Stimulated activated CD8-positive, alpha-beta memory T cell treated with anti-CD3 and anti-CD28 coated beads, Interleukin-4, amount 100 ng/mL, for 1 hour (primary cell): ENCODE results near the gene ACIN1.

ENCODE experiments used
- DNase-seq, 2 donors: peaks; one replicate each; pipeline ENCODE4 v3.0.0-alpha.2; 2020; ENCODE audit warnings: low read depth in 2 of 2, low spot score in 1 of 2

ACIN1 gene

DNA sequence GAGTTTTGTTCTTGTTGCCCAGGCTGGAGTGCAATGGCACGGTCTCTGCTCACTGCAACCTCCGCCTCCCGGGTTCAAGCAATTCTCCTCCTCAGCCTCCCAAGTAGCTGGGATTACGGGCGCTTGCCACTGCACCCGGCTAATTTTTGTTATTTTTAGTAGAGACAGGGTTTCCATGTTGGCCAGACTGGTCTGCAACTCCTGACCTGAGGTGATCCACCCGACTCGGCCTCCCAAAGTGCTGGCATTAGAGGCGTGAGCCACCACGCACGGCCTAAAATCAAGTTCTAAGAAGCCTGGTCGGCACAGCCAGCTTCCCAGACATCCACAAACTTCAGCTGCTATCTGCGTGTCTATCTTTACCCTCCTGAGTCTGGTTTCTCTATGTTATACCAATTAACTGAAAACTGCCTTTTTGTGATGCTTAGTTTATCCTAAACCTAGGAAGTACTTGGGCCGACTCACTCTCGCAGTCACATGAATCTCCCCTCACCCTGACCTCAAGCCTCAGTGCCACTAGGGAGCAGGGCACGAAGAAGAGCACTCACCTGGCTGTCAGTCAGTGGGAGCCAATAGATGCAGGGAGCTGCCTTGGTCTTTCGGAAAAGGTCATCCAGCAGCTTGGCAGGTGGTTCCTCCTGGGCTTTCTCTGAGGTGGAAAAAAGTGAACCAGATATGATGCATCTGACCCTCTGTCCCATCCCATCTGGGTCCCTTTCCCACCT lies 34.2 kb downstream of the ACIN1 start:
- DNase-seq: no peak

DNA sequence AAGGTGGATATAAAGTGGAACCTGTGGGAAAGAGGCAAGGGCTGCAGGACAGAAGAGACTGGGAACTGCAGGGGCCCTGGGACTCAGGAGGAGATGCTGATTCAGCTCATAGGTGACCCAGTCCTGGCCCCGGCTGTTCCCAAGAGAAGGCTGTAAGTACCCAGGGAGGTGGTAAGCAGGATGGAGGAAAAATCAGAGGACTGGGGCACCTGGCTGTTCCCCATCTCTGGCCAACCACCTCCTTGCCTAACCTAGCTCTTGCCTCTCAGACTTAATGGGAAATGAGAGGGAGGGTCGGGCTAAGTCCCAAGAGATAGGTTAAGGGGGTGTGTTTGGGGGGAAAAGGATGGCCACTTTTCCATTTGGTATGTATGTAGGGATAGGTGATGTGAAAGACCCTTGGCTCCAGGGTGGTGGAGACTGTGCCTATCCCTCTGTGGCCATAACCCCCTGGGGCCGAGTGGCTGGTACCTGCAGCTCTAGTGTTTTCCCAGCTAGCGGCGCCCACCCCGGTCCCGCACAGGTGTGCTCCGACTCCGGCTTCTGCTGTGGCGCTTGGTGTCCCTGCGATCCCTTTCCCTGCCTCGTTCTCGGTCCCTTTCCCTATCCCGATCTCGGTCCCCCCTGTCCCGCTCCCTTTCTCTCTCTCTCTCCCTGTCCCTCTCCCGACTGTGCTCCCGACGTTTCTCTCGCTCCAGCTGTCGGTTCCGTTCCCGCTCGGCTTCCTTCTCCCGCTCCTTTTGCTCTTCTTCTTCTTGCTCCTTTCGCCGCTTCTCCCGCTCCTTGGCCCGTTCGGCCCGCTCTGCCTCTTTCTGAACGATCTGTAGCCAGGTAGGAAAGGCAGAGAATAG lies 36.1 kb downstream of the ACIN1 start:
- DNase-seq: no peak

DNA sequence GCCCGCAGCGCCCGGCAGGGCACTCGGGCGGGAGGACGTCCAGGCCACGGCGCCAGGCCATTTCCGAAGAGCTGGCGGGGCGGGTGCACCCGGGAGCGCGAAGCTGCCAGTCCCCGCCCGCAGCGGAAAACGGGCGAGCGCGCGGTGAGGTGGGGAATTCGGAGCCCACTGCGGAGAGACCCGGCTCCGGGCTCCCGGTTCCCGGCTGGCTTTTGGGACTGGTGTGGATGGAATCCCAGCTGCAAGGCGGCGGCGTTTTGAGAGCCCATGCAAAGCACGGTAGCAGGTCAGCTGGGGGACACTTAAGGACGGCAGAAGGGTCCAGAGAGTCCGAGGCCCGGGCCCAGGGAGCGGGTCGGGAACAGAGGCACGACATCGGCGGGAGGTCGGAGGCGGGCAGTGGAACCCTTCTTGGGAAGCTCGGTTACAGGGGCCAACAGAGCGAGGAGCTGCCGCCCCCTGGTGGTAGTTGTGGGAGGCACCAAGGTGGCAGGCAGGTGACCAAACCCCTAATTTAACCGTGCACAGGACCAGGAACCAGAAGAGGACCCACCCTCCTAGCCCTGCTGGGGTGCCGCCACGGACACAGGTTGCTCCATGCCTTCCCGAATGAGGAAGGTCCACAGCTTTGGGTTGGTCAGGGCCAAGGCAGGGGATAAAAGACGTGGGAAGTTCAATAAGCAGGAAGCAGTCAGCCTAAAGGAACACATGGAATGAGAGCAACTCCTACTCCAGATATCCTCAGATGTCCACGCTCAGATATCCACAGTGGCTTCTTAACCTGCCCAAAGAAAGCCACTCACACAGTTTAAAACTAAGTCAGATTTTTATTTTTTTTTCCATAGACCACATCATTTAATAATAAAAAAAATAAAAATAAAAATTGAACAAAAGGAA lies 36.9 kb downstream of the ACIN1 start:
- DNase-seq: peak; percentile 75 to 80

DNA sequence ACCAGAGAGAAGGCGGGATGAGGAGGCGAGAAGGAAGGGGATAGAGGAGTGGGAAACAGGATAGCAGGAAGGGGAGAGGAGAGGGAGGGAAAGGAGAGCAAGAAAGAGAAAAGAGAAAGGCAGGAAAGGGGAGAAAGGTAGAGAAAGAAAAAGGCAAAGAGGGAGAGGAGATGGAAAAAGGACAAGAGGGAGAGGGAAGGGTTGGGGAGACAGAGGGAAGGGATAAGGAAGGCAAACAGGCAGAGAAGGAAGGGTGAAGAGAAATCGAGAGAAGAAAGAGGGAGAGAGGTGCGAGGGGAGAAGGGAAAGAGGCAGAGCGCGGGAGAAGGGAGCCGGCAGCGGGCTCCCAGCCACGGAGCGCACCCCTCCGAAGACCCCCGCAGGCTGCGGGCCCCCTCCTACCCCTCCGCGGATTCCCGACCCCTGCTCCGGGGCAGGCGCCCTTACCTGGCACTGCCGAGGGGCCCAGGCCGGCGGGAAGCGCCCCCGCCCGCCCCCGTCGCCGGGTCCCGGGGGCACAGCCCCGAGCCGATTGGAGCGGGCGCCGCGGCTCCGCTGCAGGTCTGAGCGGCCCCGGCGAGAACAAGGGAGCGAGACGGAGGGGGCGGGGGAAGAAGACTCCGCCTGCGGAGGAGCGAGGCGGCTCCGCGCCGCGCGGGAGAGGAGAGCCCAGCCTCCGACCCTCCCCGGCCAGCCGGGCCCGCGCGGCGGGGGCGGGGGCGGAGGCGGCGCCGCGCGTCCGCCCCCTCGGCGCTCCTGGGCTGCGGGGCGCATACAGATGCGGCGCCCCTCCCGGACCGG lies 37.8 kb downstream of the ACIN1 start, which contains the start of gene CDH24:
TSS of gene CDH24 (minus strand) at position 565 of the 801 bp plus-strand sequence. CDS start 1,787 bp downstream, outside the sequence.
- peak in 1 of 2 donors; percentile 44 for DNase-seq

DNA sequence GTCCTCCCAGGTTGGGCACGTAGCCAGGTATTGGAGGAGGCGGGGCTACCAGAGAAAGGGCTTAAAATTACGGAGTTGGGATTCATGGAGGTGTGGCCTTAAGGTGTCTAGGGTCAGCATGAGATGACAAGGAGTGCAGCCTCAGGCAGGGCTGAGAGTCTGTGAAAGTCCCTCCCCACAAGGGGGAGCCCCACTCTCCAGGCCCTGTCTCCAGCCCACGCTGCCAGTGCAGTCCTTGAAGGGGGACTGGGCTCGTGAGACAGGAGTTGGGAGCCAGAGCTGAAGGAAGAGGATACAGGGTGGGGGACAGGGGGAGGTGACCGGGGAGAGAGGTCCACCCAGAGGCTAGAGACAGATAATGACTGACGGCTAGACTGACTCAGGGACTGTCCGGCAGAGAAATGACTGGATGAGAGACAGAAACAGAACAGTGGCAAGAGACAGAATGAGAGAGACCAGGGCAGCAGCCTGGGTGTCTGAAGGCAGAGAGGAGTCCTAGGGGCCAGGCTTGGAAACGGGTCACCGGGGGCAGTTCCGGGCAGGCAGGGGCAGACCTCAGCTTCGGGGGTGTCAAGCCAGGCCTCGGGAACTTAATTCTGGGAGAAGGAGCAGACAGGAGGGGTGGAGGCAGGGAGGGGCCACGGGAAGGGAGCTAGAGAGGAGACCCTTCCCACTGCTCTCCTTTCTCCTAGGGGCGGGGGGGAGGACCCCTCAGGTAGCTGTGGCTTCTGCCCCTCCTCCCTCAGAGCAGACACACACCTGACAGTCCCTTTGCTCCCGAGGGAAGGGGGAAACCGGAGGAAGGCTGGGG lies 38.6 kb downstream of the ACIN1 start:
- peak in 1 of 2 donors; percentile 49 for DNase-seq

- DNase-seq: no peak
Measured at GRCh38 chr14:23055621-23056144, 39.3 kb downstream of the ACIN1 start.

- DNase-seq: no peak
Measured at GRCh38 chr14:23055147-23055550, 39.8 kb downstream of the ACIN1 start.

DNA sequence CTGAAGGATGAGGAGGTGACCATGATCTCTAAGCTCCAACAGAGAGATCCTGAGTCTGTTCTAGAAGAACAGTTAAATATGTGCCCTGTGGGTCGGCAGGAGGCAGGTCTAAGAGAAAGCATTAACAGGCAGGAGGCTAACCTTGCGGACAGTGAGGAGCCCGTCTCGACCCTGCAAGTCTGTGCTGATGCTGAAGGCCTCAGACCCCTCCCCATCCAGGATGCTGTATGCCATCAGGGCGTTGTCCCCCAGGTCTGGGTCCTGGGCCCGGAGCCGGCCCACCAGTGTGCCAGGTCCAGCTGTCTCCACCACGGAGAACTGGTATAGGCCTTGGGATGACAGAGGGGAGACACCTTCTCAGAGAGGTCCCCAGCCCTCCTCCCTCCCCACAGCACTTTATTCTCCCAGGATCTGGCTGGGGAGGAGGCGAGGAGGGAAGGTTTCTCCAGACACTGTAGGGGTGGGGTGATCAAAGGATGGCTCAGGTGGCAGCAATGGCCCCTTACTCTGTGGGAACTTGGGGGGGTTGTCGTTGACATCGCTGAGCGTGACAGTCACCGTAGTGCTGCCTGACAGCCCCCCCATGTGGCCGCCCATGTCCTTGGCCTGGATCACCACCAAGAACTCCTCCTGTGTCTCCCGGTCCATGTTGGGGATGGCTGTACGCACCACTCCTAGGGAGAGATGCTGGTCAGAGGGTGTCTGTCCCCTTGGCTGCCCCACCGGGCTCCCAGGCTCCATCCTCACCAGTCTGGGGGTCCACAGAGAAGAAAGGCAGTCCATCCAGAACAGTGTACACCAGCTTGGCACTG lies 40.7 kb downstream of the ACIN1 start:
- DNase-seq: no peak

DNA sequence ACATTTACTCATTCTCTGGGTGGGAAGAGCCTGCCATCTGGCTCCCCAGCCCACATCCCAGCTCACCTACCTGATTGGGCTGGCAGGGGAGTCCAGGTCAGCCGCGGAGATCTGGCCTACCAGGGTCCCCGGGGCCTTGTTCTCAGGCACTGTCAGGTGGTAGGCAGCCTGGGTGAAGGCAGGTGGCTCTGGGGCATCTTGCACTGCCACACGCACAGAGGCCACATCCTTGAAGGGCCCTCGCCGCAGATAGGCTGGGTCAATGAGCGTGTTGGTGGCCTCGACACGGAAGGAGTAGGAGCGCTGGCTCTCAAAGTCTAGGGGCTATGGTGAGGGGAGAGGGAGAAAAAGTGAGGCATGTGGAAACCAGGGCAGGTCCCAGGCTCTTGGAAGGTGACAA lies 41.5 kb downstream of the ACIN1 start:
- no peak for DNase-seq

DNA sequence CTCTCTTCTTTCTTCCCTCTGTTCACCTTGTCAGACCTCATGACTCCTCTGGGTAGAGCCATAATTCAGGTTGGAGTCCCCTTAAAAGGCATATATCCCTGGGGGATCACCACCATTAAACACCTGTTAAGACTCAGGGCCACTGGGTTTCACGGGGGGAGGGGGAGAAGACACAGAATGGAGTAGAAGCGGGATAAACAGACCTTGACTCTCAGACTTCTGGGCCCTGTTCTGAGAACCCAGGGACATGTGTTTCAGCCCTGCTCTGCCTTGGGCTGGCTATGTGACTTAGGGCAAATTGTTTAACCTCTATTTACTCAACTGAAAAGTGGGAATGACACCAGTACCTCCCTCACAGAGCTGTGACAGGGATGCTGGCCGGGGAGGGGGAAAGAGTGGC lies 42.3 kb downstream of the ACIN1 start:
- DNase-seq: no peak

- no peak for DNase-seq
Measured at GRCh38 chr14:23052182-23052623, 42.7 kb downstream of the ACIN1 start.

- no peak for DNase-seq
Measured at GRCh38 chr14:23051141-23052057, 43.5 kb downstream of the ACIN1 start.

- no peak for DNase-seq
Measured at GRCh38 chr14:23049011-23049410, 45.9 kb downstream of the ACIN1 start.

DNA sequence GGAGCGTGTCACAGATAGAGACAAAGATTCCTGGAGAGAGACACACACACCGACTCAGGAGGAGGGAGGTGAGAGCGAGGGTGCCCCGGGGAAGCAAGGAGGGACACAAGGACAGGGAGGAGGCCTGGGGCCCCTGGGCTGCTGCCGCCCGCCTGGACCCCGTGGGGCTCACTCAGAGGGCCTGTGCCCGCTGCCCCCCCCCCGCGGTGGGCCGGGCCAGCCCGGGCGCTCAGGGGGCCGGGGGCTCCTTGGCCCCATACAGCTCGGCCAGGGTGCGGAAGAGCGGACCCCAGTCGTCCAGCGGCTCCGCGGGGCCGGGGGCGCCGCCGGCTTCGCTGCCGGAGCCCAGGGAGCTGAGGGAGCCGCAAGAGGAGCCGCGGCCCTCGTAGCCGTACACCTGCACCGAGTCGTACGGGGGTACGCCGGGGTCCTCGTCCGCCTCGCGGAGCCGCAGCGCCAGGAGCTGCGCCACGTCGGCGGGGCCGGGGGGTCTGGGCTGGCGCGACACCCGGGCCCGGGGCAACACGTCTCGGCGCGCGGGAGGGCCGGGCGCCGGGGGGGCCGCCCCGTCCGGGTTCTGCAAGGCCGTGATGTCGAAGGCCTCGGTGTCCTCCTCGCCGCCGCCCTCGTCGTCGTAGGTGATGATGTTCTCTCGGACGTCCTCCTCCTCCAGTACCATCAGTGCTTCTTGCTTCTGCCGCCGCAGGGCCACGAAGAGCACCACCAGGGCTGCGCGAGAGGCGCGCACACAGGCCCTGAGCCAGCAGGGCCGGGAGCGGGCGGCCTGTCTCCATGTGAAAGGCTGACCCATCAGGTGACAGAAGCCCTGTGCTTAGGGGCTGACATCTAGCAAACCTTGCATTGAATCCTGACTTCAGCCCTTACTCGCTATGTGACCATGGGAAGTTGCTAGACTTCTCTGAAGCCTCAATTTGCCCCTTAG lies 46.9 kb downstream of the ACIN1 start:
- DNase-seq: no peak

- no peak for DNase-seq
Measured at GRCh38 chr14:23047034-23047634, 47.8 kb downstream of the ACIN1 start.
